Esophagus muscularis mucosa (tissue), 3 donors: ENCODE results near the gene ZFYVE28.

ENCODE experiments used
- POLR2AphosphoS5 ChIP-seq, 2 donors: sonication (generic); formaldehyde crosslinking; IDR thresholded peaks; one replicate each; pipeline ENCODE4 v1.6.1; 2017; ENCODE audit warnings: antibody characterized with exemption in 2 of 2
- TF ChIP-seq, protein P1 (sequence below), 3 experiments: fragments of 200-600 bp in 2 of 3; fragments of 450-650 bp in 1 of 3; sonication (generic) in 2 of 3; IDR thresholded peaks; one replicate each; pipeline ENCODE4 v1.5.1; 2017 to 2019; ENCODE audit warnings: antibody characterized with exemption in 3 of 3, mild to moderate bottlenecking in 2 of 3, moderate library complexity in 1 of 3

GRCh38 chr4:2443956-2444740 lies 25.7 kb upstream of the ZFYVE28 start:
- no peak for TF ChIP-seq POLR2AphosphoS5 (IDR thresholded peaks at IDR 0.05)
- TF ChIP-seq, protein P1, sequence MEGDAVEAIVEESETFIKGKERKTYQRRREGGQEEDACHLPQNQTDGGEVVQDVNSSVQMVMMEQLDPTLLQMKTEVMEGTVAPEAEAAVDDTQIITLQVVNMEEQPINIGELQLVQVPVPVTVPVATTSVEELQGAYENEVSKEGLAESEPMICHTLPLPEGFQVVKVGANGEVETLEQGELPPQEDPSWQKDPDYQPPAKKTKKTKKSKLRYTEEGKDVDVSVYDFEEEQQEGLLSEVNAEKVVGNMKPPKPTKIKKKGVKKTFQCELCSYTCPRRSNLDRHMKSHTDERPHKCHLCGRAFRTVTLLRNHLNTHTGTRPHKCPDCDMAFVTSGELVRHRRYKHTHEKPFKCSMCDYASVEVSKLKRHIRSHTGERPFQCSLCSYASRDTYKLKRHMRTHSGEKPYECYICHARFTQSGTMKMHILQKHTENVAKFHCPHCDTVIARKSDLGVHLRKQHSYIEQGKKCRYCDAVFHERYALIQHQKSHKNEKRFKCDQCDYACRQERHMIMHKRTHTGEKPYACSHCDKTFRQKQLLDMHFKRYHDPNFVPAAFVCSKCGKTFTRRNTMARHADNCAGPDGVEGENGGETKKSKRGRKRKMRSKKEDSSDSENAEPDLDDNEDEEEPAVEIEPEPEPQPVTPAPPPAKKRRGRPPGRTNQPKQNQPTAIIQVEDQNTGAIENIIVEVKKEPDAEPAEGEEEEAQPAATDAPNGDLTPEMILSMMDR (IDR thresholded peaks at IDR 0.05), result no peak
